Heart left ventricle (tissue), 16 donors: ENCODE results near the gene SH3RF2. TPM values are rescaled to one million over a fixed set of nuclear protein-coding genes. Genes with fewer than 3 reads are reported as not detected.

Source experiments
- ATAC-seq, 4 donors: fragments of 200-7000 bp; cut with Tn5 transposase; one replicate each; pipeline ENCODE4 v1.9.1; 2020 to 2022; ENCODE audit warnings: moderate library complexity in 4 of 4, mild to moderate bottlenecking in 3 of 4, moderate number of reproducible peaks in 1 of 4
- DNase-seq, 5 donors: peaks; one replicate each; pipeline ENCODE4 v3.0.0-alpha.2; 2020
- H3K27ac ChIP-seq, 12 donors: fragments of 200-600 bp; sonication (generic) in 4 of 12; one replicate each; pipeline versions ENCODE4 v1.5.0 to v1.8.0; 2016 to 2022; ENCODE audit warnings: mild to moderate bottlenecking in 2 of 12
- H3K27me3 ChIP-seq, 9 donors: fragments of 200-600 bp; sonication (generic) in 2 of 9; one replicate each; pipeline versions ENCODE4 v1.5.1 to v1.8.0; 2016 to 2022; ENCODE audit warnings: mild to moderate bottlenecking in 3 of 9
- H3K36me3 ChIP-seq, 9 donors: fragments of 200-600 bp; sonication (generic) in 2 of 9; one replicate each; pipeline versions ENCODE4 v1.5.0 to v1.8.0; 2018 to 2022; ENCODE audit warnings: mild to moderate bottlenecking in 2 of 9
- H3K4me1 ChIP-seq, 12 donors: fragments of 200-600 bp; sonication (generic) in 4 of 12; one replicate each; pipeline versions ENCODE4 v1.5.0 to v1.8.0; 2016 to 2022; ENCODE audit warnings: mild to moderate bottlenecking in 3 of 12
- H3K4me3 ChIP-seq, 12 donors: fragments of 200-600 bp; sonication (generic) in 4 of 12; one replicate each; pipeline versions ENCODE4 v1.5.0 to v1.8.0; 2017 to 2022; ENCODE audit warnings: mild to moderate bottlenecking in 9 of 12, moderate library complexity in 4 of 12
- H3K9me3 ChIP-seq, 12 donors: fragments of 200-600 bp; sonication (generic) in 4 of 12; one replicate each; pipeline versions ENCODE4 v1.5.0 to v1.8.0; 2016 to 2022; ENCODE audit warnings: mild to moderate bottlenecking in 1 of 12
- POLR2A ChIP-seq, 2 donors: fragments of 450-650 bp; IDR thresholded peaks; one replicate each; pipeline ENCODE4 v1.6.1; 2017; ENCODE audit warnings: antibody characterized with exemption in 2 of 2, mild to moderate bottlenecking in 2 of 2, moderate library complexity in 2 of 2
- WGBS, 4 donors: extraction: QIAGEN DNeasy Blood & Tissue Kit in 2 of 4; methylation state at CpG; one replicate each; pipeline versions ENCODE4 v1.1.5 to v1.1.7; 2013 to 2018; 5-methylcytosine and 5-hydroxymethylcytosine counted together
- intact Hi-C, 10 donors: fragments of 100-400 bp; cut with DNase I; formaldehyde crosslinking; loops; one replicate each; pipeline versions ENCODE4 v1.11.1 to v1.14.2; 2022
- polyA plus RNA-seq, 2 donors: library from polyadenylated mRNA; stranded (reverse); fragments of 200-250 nt; gene quantifications; one replicate each; pipeline ENCODE4 v1.2.3, GENCODE V29; 2013
- total RNA-seq, 9 donors: library from RNA; depleted of rRNA in 2 of 9; stranded (reverse); fragments of >200 nt in 2 of 9; fragmentation: NEBNext Ultra II Directional in 3 of 9; extraction: Animal tissue kit (Norgen Biotek cat#: 25700) in 3 of 9; gene quantifications; one replicate each; pipeline versions ENCODE4 v1.1.0 to v1.2.4, GENCODE V29; 2016 to 2023
- TF ChIP-seq, protein P1 (sequence below), 12 donors: fragments of 200-600 bp; sonication (generic) in 4 of 12; IDR thresholded peaks; one replicate each; pipeline versions ENCODE4 v1.5.0 to v1.8.0; 2018 to 2022; ENCODE audit warnings: antibody characterized with exemption in 12 of 12, mild to moderate bottlenecking in 5 of 12
- donor health status: ischemic (EF 13 %, LVEDD 7.1; RV severe dilation, severe dysfunction).
- donor health status: healthy with polysubstance abuse.
- donor health status: DM: no; HTN: yes; CAD: no.
- donor health status: DM: no; HTN: no; CAD: no.
- donor health status: ischemic (EF 25% LVEDD 6.9; RV normal size, moderate dysfunction).
- donor health status: ischemic (EF 25% LVEDD 5.7; RV mildly dilated, moderate dysfunction).
- donor health status: healthy.
- donor health status: DM: yes; HTN: yes; CAD: no.
- donor health status: ischemic (EF 35%, LVEDD 5.7; RV mildly dilated, moderate dysfunction).
- donor health status: nonischemic (EF 11% LVEDD 7.7; RV severe dilation, severe dysfunction).
- donor health status: DM: yes; HTN: yes; CAD: no.
- donor health status: PGD.
- donor health status: ischemic (EF 29% LVEDD 5.4; RV normal size, mild dysfunction).
- donor health status: nonischemic (EF 23%, LVEDD 6.1; RV moderate dilation, normal function).

The SH3RF2 gene
- total and polyA plus RNA-seq, 11 donors: 31.3 to 750 (median 180) TPM

- ATAC-seq (no peak), DNase-seq (no peak)
- no peak for TF ChIP-seq POLR2A (IDR thresholded peaks at IDR 0.05)
- TF ChIP-seq, protein P1, sequence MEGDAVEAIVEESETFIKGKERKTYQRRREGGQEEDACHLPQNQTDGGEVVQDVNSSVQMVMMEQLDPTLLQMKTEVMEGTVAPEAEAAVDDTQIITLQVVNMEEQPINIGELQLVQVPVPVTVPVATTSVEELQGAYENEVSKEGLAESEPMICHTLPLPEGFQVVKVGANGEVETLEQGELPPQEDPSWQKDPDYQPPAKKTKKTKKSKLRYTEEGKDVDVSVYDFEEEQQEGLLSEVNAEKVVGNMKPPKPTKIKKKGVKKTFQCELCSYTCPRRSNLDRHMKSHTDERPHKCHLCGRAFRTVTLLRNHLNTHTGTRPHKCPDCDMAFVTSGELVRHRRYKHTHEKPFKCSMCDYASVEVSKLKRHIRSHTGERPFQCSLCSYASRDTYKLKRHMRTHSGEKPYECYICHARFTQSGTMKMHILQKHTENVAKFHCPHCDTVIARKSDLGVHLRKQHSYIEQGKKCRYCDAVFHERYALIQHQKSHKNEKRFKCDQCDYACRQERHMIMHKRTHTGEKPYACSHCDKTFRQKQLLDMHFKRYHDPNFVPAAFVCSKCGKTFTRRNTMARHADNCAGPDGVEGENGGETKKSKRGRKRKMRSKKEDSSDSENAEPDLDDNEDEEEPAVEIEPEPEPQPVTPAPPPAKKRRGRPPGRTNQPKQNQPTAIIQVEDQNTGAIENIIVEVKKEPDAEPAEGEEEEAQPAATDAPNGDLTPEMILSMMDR (IDR thresholded peaks at IDR 0.05): no peak
- intact Hi-C loops: no loop called here
- H3K4me3 ChIP-seq: no peak overlapping the region
- no peaks in the 10 kb centered on the region for H3K27me3 ChIP-seq
- 60 to 79% (median 73%) methylated on average over 3 of the region's 3 CpGs for WGBS, 4 donors
- H3K9me3 ChIP-seq: peaks cover 0 to 13% (median 0%) of the 10 kb centered on the region in 12 donors
- H3K4me1 ChIP-seq: no peaks in the 10 kb centered on the region
- H3K36me3 ChIP-seq: no peaks in the 10 kb centered on the region
- H3K27ac ChIP-seq: no peak overlapping the region
Measured at GRCh38 chr5:145903867-145904266, 32.5 kb upstream of the SH3RF2 start.

- ATAC-seq: no peak
- WGBS, 4 donors: 78 to 90% (median 84%) methylated on average over 3 to 5 of the region's 5 CpGs
- H3K27me3 ChIP-seq: no peaks in the 10 kb centered on the region
- H3K9me3 ChIP-seq: peaks cover 0 to 5% (median 0%) of the 10 kb centered on the region in 12 donors
- no peaks in the 10 kb centered on the region for H3K36me3 ChIP-seq
- no peak overlapping the region for H3K4me3 ChIP-seq
- DNase-seq: no peak
- H3K4me1 ChIP-seq: no peaks in the 10 kb centered on the region
- H3K27ac ChIP-seq: no peak overlapping the region
- intact Hi-C loops: no loop called here
- no peak for TF ChIP-seq POLR2A (IDR thresholded peaks at IDR 0.05)
- TF ChIP-seq, protein P1 (IDR thresholded peaks at IDR 0.05): no peak
Measured at GRCh38 chr5:145904743-145905142, 31.6 kb upstream of the SH3RF2 start.

- Histone ChIP-seq H3K4me3 (no peak overlapping the region), H3K27me3 (no peaks in the 10 kb centered on the region), H3K9me3 (no peaks in the 10 kb centered on the region), H3K36me3 (no peaks in the 10 kb centered on the region), H3K4me1 (no peaks in the 10 kb centered on the region), H3K27ac (no peak overlapping the region)
- no peak for ATAC-seq
- 78 to 95% (median 84%) methylated on average over 1 of the region's 1 CpG for WGBS, 4 donors
- TF ChIP-seq, protein P1 (IDR thresholded peaks at IDR 0.05): no peak
- no peak for TF ChIP-seq POLR2A (IDR thresholded peaks at IDR 0.05)
- DNase-seq: no peak
- intact Hi-C loops: no loop called here
Measured at GRCh38 chr5:145906401-145906800, 30.0 kb upstream of the SH3RF2 start.

DNA sequence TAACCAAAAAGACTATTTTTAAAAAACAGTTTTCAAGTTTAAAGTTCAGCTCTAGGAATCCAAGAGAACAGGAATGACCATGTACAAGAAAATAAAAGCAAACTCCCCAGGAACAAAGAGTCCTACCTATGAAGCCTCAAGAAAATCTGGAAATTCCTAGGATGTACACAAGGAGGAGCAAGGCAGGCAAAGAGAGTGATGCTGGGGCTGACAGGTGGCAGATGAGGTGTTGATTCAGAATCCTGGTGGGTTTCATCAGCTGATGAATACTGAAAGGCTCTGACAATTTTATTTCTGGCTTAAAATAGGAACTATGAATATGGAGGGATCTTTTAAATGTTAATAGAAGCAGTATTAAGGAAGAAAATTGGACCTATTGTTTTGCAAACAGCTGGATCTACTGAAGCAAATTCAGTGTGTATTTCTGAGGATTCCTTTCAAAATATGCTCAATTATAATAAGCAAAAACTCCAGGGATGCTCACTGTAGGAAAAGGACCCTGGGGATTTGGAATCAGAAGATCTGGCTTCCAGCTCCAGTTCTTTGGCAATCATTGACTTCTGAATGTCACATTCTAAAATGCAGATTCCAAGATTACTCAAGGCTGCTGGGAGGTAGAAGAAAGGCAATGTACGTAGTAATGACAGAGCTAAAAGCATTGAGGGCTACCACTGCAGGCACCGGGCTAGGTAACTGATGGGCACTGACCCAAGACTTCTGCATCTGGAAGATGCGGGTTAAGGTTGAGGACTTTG lies 28.0 kb upstream of the SH3RF2 start:
- Histone ChIP-seq H3K4me1 (no peaks in the 10 kb centered on the region), H3K27ac (no peak overlapping the region), H3K9me3 (no peaks in the 10 kb centered on the region), H3K27me3 (no peaks in the 10 kb centered on the region), H3K36me3 (no peaks in the 10 kb centered on the region), H3K4me3 (no peak overlapping the region)
- TF ChIP-seq, protein P1 (IDR thresholded peaks at IDR 0.05): peak in 2 of 12 donors; percentile 19 to 22
- TF ChIP-seq POLR2A (IDR thresholded peaks at IDR 0.05): no peak
- no peak for ATAC-seq
- intact Hi-C loops: no loop called here
- DNase-seq: no peak
- 70 to 72% (median 71%) methylated on average over 3 of the region's 3 CpGs for WGBS, 4 donors
